Mesenchymal stem cell (in vitro differentiated cells and primary cell): ENCODE measurements around the gene HNF1A.

Experiments used
- DNase-seq: peaks from one replicate; pipeline ENCODE4 v3.0.0-alpha.2; 2013
- H2AFZ ChIP-seq: one replicate; pipeline ENCODE4 v1.6.1; 2013; ENCODE audit warnings: low read depth, mild to moderate bottlenecking, control low read depth, inconsistent platforms, low read length, moderate library complexity
- H2AK5ac ChIP-seq: 2 replicates; pipeline ENCODE4 v1.6.1; 2013; ENCODE audit warnings: low read length, moderate library complexity, mild to moderate bottlenecking, inconsistent platforms; ENCODE audit not compliant: severe bottlenecking
- H2BK120ac ChIP-seq: one replicate; pipeline ENCODE4 v1.6.1; 2013; ENCODE audit warnings: low read depth, mild to moderate bottlenecking, inconsistent platforms, low read length, moderate library complexity
- H2BK12ac ChIP-seq, 2 experiments: one replicate each; pipeline ENCODE4 v1.6.1; 2013; ENCODE audit warnings: inconsistent platforms in 2 of 2, low read length in 2 of 2, mild to moderate bottlenecking in 2 of 2, moderate library complexity in 2 of 2, control low read depth in 1 of 2
- H2BK15ac ChIP-seq: one replicate; pipeline ENCODE4 v1.6.1; 2013; ENCODE audit warnings: mild to moderate bottlenecking, low read depth, inconsistent platforms; ENCODE audit not compliant: poor library complexity, severe bottlenecking
- H2BK5ac ChIP-seq: 2 replicates; pipeline ENCODE4 v1.6.1; 2013; ENCODE audit warnings: low read depth, mild to moderate bottlenecking, low read length, control low read depth, inconsistent platforms; ENCODE audit not compliant: poor library complexity, severe bottlenecking
- H3K14ac ChIP-seq, 2 experiments: one replicate each; pipeline ENCODE4 v1.6.1; 2013; ENCODE audit warnings: inconsistent platforms in 2 of 2, low read length in 2 of 2, control low read depth in 1 of 2, mild to moderate bottlenecking in 1 of 2, moderate library complexity in 1 of 2
- H3K18ac ChIP-seq, 2 experiments: one replicate each; pipeline ENCODE4 v1.6.1; 2013; ENCODE audit warnings: inconsistent platforms in 2 of 2, low read length in 2 of 2, control low read depth in 1 of 2, low read depth in 1 of 2, mild to moderate bottlenecking in 1 of 2
- H3K23ac ChIP-seq, 2 experiments: one replicate each; pipeline ENCODE4 v1.6.1; 2013; ENCODE audit warnings: inconsistent platforms in 2 of 2, low read length in 2 of 2, mild to moderate bottlenecking in 2 of 2, moderate library complexity in 2 of 2, control low read depth in 1 of 2
- H3K27ac ChIP-seq: 2 replicates; pipeline ENCODE4 v1.5.1; 2013; ENCODE audit warnings: mild to moderate bottlenecking, moderate library complexity, low read length, control low read depth, inconsistent platforms; ENCODE audit not compliant: poor library complexity, severe bottlenecking
- H3K27me3 ChIP-seq, 2 experiments: 2 replicates each; pipeline versions ENCODE4 v1.6.1 to v1.7.0; 2013; ENCODE audit warnings: low read length in 2 of 2, mild to moderate bottlenecking in 2 of 2, moderate library complexity in 2 of 2, control low read depth in 1 of 2, inconsistent platforms in 1 of 2; ENCODE audit not compliant: control insufficient read depth in 1 of 2, insufficient read depth in 1 of 2
- H3K36me3 ChIP-seq, 2 experiments: 2 replicates each; pipeline versions ENCODE4 v1.6.1 to v1.7.0; 2013; ENCODE audit warnings: low read length in 2 of 2, control low read depth in 1 of 2, inconsistent platforms in 1 of 2, low read depth in 1 of 2, mild to moderate bottlenecking in 1 of 2; ENCODE audit not compliant: insufficient read depth in 2 of 2, control insufficient read depth in 1 of 2
- H3K4ac ChIP-seq, 2 experiments: one replicate each; pipeline ENCODE4 v1.6.1; 2013; ENCODE audit warnings: inconsistent platforms in 2 of 2, low read length in 2 of 2, mild to moderate bottlenecking in 2 of 2, moderate library complexity in 2 of 2, control low read depth in 1 of 2, low read depth in 1 of 2
- H3K4me1 ChIP-seq: 2 replicates; pipeline ENCODE4 v1.6.1; 2013; ENCODE audit warnings: low read depth, low read length, control low read depth; ENCODE audit not compliant: control insufficient read depth, insufficient read depth
- H3K4me2 ChIP-seq: 2 replicates; pipeline ENCODE4 v1.6.1; 2013; ENCODE audit warnings: low read length, mild to moderate bottlenecking, inconsistent platforms; ENCODE audit not compliant: poor library complexity, severe bottlenecking
- H3K4me3 ChIP-seq, 2 experiments: 2 replicates each; pipeline versions ENCODE4 v1.5.1 to v1.7.0; 2013; ENCODE audit warnings: low read length in 2 of 2, mild to moderate bottlenecking in 2 of 2, control low read depth in 1 of 2, low read depth in 1 of 2; ENCODE audit not compliant: insufficient read depth in 1 of 2
- H3K79me1 ChIP-seq: replicated peaks from 2 replicates; pipeline ENCODE4 v1.6.1; 2013; ENCODE audit warnings: mild to moderate bottlenecking, control low read depth, low read length, inconsistent platforms; ENCODE audit not compliant: poor library complexity, severe bottlenecking
- H3K9ac ChIP-seq: 2 replicates; pipeline ENCODE4 v1.7.0; 2013; ENCODE audit warnings: mild to moderate bottlenecking, low read length, moderate library complexity
- H3K9me3 ChIP-seq: 2 replicates; pipeline ENCODE4 v1.7.0; 2013; ENCODE audit warnings: mild to moderate bottlenecking, low read length; ENCODE audit not compliant: control insufficient read depth
- H4K8ac ChIP-seq: one replicate; pipeline ENCODE4 v1.6.1; 2013; ENCODE audit warnings: inconsistent platforms, mild to moderate bottlenecking, low read length, moderate library complexity
- H4K91ac ChIP-seq: one replicate; pipeline ENCODE4 v1.6.1; 2013; ENCODE audit warnings: mild to moderate bottlenecking, low read length, inconsistent platforms
- WGBS: methylation state at CpG from one replicate; pipeline ENCODE4 v1.1.7; 2013; ENCODE audit warnings: mixed read lengths; 5-methylcytosine and 5-hydroxymethylcytosine counted together

HNF1A gene

GRCh38 chr12:121025442-121026226 is 47.3 kb downstream of the HNF1A start:
- no peaks in the 10 kb centered on the region for H3K4me1 ChIP-seq
- no peak overlapping the region for H3K18ac ChIP-seq
- H4K8ac ChIP-seq, result no peak overlapping the region
- no peak overlapping the region for H3K9ac ChIP-seq
- H3K23ac ChIP-seq, result no peak overlapping the region
- H3K79me1 ChIP-seq, result no peaks in the 10 kb centered on the region
- H2BK12ac ChIP-seq, result no peak overlapping the region
- no peak overlapping the region for H3K27ac ChIP-seq
- 90% methylated on average over 10 of the region's 11 CpGs for WGBS
- no peak overlapping the region for H2BK120ac ChIP-seq
- no peak overlapping the region for H2AFZ ChIP-seq
- no peak overlapping the region for H3K4ac ChIP-seq
- H3K4me2 ChIP-seq, result no peak overlapping the region
- no peaks in the 10 kb centered on the region for H3K9me3 ChIP-seq
- H3K27me3 ChIP-seq, result peaks cover 0 to 28% of the 10 kb centered on the region in 2 experiments
- H3K4me3 ChIP-seq, result no peak overlapping the region
- H2BK15ac ChIP-seq, result no peak overlapping the region
- no peak overlapping the region for H2BK5ac ChIP-seq
- no peak for DNase-seq
- H3K14ac ChIP-seq, result no peak overlapping the region
- no peak overlapping the region for H2AK5ac ChIP-seq
- no peaks in the 10 kb centered on the region for H3K36me3 ChIP-seq
- H4K91ac ChIP-seq, result no peak overlapping the region

GRCh38 chr12:121026274-121027045 is 48.1 kb downstream of the HNF1A start:
- Histone ChIP-seq H2BK12ac (no peak overlapping the region), H4K8ac (no peak overlapping the region), H3K4me1 (no peaks in the 10 kb centered on the region), H2BK120ac (no peak overlapping the region), H2AFZ (no peak overlapping the region), H3K79me1 (no peaks in the 10 kb centered on the region), H3K36me3 (no peaks in the 10 kb centered on the region), H3K9me3 (no peaks in the 10 kb centered on the region), H3K23ac (no peak overlapping the region), H3K4ac (no peak overlapping the region), H2BK15ac (no peak overlapping the region), H3K9ac (no peak overlapping the region), H3K18ac (no peak overlapping the region), H3K27ac (no peak overlapping the region), H3K27me3 (peaks cover 0 to 21% of the 10 kb centered on the region in 2 experiments), H3K4me2 (no peak overlapping the region), H2AK5ac (no peak overlapping the region), H4K91ac (no peak overlapping the region), H3K14ac (no peak overlapping the region), H2BK5ac (no peak overlapping the region), H3K4me3 (no peak overlapping the region)
- 96% methylated on average over 9 of the region's 10 CpGs for WGBS
- DNase-seq, result no peak

- no peak for DNase-seq
- H2BK15ac ChIP-seq, result no peak overlapping the region
- H3K23ac ChIP-seq, result no peak overlapping the region
- no peak overlapping the region for H2BK5ac ChIP-seq
- no peak overlapping the region for H3K14ac ChIP-seq
- H3K79me1 ChIP-seq, result no peaks in the 10 kb centered on the region
- H3K4me3 ChIP-seq, result no peak overlapping the region
- WGBS, result 84% methylated on average over 9 of the region's 10 CpGs
- no peak overlapping the region for H3K4me2 ChIP-seq
- H3K4ac ChIP-seq, result no peak overlapping the region
- H3K4me1 ChIP-seq, result peaks cover 9% of the 10 kb centered on the region
- H3K27me3 ChIP-seq, result peaks cover 0 to 18% of the 10 kb centered on the region in 2 experiments
- H3K9ac ChIP-seq, result no peak overlapping the region
- no peak overlapping the region for H2BK12ac ChIP-seq
- no peak overlapping the region for H2AK5ac ChIP-seq
- no peaks in the 10 kb centered on the region for H3K36me3 ChIP-seq
- no peak overlapping the region for H3K18ac ChIP-seq
- H2AFZ ChIP-seq, result no peak overlapping the region
- no peak overlapping the region for H4K8ac ChIP-seq
- no peaks in the 10 kb centered on the region for H3K9me3 ChIP-seq
- H4K91ac ChIP-seq, result no peak overlapping the region
- no peak overlapping the region for H2BK120ac ChIP-seq
- H3K27ac ChIP-seq, result no peak overlapping the region
Measured at GRCh38 chr12:121030576-121031212, 52.4 kb downstream of the HNF1A start.
